GM18498 (cell line): Measurements from ENCODE around the gene AKAP8.
"Not testable (repeated sequence)": the region's sequence is repeated elsewhere in the genome, so short reads cannot be mapped to it uniquely, and the experiment has no call there.

ENCODE experiments used
- ATAC-seq: cut with Tn5 transposase; IDR thresholded peaks from one replicate; pipeline ENCODE4 v1.9.1; 2021; ENCODE audit warnings: mild to moderate bottlenecking, moderate library complexity; ENCODE audit not compliant: unreplicated experiment

AKAP8 gene

GRCh38 chr19:15379083-15379998 lies at the start of gene AKAP8:
AKAP8 (minus strand) TSS chr19:15379787; CDS start chr19:15379731, 56 bp downstream.
- peak; percentile 81 for ATAC-seq

DNA sequence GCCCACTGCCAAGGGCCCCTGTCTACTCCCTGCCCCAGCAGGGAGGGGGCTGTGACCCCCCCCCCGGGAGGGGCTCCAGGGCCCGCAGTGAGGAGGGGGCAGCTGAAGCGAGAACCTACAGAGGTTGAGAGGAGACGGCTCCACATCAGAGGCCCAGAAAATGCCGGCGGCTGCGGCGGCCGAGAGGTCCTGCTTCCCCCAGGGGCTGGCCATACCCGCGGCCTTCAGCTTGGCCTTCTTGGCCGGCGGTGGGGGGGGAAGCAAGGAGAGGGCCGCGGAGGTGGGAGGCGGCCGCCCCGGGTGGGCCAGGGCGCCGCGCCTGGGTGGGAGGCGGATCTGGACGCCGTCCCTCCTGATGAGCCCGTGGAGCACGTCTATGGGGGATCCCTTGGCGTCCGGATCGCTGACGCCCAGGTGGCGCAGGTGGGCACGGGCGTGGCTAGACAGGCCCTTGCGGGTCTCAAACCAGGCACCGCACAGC lies 48.4 kb upstream of the AKAP8 start:
- ATAC-seq, result no peak

- ATAC-seq, result no peak
Measured at GRCh38 chr19:15427350-15427700, 47.7 kb upstream of the AKAP8 start.

GRCh38 chr19:15426485-15427349 lies 47.1 kb upstream of the AKAP8 start:
- no peak for ATAC-seq

DNA sequence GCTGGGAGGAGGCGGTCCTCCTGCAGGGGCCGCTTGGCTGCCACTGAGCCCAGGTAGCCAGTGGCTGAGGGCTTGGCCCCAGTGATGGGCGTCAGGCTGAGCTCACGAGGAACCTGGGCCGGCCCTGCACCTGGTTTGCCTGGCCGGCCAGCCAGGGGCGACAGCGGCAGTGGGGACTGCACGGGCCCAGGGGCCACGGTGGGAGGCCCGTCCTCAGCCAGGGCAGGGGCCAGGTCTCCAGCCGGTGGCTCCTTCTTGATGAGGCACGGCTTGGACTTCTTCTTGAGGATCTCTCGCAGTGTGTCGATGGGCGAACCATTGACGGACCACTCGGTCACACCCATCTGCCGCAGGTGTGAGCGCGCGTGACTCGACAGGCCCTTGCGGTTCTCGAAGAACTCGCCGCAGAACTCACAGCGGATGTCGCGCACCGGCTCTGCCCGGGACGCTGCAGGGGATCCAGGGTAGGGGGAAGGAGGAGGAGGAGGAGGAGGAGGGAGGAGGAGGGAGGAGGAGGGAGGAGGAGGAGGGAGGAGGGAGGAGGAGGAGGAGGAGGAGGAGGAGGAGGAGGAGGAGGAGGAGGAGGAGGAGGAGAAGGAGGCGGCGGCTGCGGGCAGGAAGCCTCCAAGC lies 45.8 kb upstream of the AKAP8 start:
- no peak for ATAC-seq

DNA sequence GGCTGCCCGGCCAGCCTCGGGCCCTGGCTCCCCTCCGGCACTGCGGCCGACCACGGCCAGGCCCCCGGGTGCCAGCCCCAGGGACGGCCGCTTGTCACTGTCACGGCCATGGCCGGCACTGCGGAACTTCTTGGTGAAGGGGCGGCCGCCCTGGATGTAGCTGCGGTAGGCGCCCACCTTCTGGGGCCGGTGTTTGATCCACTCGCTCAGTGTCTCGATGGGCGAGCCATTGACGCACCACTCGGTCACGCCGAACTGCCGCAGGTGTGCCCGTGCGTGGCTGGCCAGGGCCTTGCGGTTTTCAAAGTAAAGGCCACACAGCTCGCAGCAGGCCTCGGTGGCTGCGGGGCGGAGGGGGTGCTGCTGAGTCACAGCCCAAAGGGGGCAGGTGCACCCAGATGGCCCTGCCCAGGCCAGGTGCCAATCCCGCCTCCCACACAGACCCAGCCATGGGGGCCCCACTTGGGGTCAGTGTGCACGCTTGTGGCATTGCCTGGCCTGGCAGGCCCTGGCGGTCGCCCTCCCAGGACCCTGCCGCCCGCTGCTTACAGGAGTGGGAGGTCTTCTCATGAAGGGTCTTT lies 45.2 kb upstream of the AKAP8 start:
- no peak for ATAC-seq

GRCh38 chr19:15424121-15424520 lies 44.5 kb upstream of the AKAP8 start:
- no peak for ATAC-seq

- no peak for ATAC-seq
Measured at GRCh38 chr19:15423130-15423529, 43.5 kb upstream of the AKAP8 start.

GRCh38 chr19:15422296-15423075 lies 42.9 kb upstream of the AKAP8 start:
- ATAC-seq, result no peak

DNA sequence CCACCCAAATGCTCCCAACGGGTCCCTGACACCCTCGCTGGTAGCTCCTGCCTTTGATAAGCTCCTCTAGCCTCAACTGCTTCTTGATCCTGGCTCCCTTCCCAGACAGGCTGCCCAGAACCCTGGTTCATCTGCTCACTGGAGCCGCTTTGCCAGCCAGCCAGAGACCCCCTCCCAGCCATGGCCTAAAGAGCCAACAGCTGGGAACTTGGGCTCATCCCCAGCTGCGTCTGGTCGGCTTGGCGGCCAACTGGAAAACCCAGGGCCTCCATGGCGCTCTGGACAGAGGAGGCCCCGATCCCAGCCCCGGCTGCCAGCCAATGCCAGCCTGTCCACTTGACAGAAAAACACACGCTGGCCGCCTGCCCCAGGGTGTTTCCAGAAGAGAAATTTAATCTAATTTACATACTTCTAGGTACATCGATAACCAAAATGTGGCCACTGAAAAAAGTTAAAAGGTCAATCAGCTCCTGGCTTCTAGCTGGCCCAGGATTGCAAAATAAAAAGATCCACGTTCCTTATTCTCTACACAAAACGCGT lies 42.2 kb upstream of the AKAP8 start:
- no peak for ATAC-seq

GRCh38 chr19:15421136-15421695 lies 41.6 kb upstream of the AKAP8 start:
- ATAC-seq, result no peak

GRCh38 chr19:15419413-15420025 lies 39.9 kb upstream of the AKAP8 start:
- ATAC-seq, result no peak

DNA sequence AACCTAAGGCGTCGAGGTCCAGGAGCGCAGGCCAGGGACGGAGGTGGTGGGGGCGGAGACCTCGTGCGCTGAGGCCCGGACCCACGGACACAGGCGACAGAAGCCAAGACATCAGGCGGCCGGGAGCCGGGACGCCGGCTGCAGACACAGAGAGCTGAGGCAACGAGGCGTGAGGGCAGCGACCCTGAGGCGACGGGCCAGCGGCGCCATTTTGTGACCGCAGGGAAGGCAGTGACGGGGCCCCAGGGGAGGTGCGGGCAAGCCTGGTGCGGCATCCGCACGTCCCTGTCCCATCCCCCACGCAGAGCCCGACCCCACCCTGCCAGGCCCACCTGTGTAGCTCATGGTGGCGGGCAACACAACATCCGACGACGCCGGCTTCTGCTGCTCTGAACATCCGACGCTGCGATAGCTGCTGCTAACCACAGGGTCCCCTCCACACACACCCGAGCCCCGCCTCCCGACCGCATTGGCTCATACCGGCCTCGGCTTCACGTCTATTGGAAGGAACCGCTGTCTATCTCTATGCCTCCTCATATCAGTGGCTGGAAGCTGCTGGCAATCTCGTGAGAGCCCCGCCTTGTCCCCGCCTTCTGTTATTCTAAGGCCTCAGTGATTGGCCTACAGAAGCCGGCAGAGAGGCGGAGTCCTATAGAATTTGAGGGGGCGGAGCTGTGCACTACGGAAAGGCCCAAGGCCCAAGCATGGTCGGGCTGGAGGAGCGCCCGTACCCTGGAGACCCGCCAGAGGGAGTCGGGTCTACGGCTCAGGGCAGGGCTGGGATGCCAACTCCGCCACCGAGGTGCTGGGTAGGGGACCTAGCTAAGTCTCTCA lies 39.2 kb upstream of the AKAP8 start, which contains the start of gene AKAP8L:
Gene AKAP8L, minus strand, starts transcription at position 410 of the 834 bp plus-strand sequence. Its CDS starts 65 bp downstream, at position 345.
- ATAC-seq, result peak; percentile 94

DNA sequence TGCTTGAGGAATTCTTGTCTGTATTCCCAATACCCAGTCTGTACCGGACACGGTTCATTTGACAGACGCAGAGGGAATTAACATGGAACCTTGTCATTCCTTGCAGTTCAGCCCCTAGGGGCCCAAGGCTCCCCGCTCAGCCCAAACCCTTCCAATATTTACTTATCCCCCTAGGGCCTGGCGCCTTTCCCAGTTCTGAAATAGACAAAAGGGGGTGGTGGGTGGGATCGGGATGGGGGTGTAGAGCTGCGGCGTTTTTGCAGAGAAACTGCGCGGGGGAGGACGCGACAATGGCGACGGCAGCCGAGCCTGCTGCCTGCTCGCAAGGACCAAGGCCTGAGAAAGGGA lies 38.6 kb upstream of the AKAP8 start:
- no peak for ATAC-seq

DNA sequence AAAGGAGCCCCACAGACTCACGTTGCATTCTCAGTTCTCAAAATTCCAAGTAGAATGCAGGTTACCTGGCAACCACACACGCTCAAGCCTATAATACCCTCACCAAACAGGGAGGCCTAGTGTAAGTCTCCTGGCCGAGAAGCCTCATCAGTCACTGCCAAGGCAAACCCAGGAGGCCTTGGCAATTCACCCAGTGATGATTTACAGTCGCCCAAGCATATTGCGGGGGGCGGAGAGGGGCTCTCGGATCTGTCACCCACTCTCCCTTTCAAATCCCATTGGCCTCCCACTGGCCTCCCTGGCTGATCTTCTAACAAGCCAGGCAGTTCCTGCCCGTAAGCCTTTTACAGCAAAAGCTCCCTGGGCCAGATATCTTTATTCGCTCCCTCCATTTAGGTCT lies 38.1 kb upstream of the AKAP8 start:
- ATAC-seq, result no peak

DNA sequence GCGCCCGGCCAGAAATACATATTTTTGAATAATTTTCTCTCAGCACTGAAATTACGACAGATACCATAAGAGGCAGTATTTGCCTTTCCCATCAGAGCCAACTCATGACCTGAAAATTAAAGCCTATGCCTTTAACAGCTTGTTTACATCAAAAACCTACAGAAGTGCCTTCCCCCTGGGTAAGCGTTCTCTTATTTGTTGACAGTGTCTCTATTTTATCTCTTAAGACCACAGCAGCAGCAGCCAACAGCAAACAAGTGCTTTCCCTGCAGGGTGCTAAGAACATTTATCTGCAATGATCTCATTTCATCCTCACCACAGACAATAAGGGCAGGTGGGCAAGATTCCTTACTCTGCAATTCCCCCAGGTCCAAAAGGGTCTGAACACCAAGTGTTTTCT lies 33.2 kb upstream of the AKAP8 start:
- ATAC-seq, result no peak

- not testable (repeated sequence) for ATAC-seq
Measured at GRCh38 chr19:15411351-15411750, 31.8 kb upstream of the AKAP8 start.

DNA sequence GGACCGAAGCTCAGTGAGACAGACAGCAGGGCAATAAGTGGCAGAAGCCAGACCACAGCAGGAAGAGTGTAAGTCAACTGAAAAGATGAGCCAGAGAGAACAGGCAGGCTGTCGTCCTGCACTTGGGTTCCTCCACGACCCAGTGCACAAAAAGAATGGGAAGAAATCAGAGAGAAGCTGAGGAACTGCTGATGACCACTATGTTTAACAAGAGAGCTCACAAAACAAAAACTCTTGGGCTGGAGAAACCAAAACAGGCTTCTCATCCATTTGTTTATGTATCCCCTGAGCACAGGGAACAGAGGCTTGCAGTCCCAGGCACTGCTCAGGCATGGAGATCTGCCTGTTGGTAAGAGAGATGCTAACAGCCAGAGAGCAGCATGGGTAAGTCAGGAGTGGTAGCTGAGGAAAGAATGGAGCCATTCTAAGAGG lies 25.2 kb upstream of the AKAP8 start:
- no peak for ATAC-seq
